ENCODE data around the gene CCDC148. TPM values are rescaled to one million over a fixed set of nuclear protein-coding genes. Genes with fewer than 3 reads are reported as not detected.
"Not testable (repeated sequence)": the region's sequence is repeated elsewhere in the genome, so short reads cannot be mapped to it uniquely, and the experiment has no call there.

CCDC148 gene
- total RNA-seq, 1 donor from 2014 or later: 0.52 TPM

GRCh38 chr2:158337018-158337417 lies 119.5 kb downstream of the CCDC148 start:
- Histone ChIP-seq H3K27me3 (ENCODE audit: control insufficient read depth in 3 of 3, insufficient read depth in 3 of 3, low read length in 3 of 3) (no peaks in the 10 kb centered on the region), H3K4me1 (ENCODE audit: control insufficient read depth in 3 of 3, insufficient read depth in 3 of 3, low read length in 3 of 3) (no peaks in the 10 kb centered on the region), H3K36me3 (ENCODE audit: control insufficient read depth in 3 of 3, insufficient read depth in 3 of 3, low read length in 3 of 3) (no peaks in the 10 kb centered on the region), H3K9ac (ENCODE audit: low read depth in 1 of 3, low read length in 3 of 3) (no peak overlapping the region), H3K4me3 (ENCODE audit: low read length in 3 of 3) (no peak overlapping the region), H3K9me3 (ENCODE audit: control insufficient read depth in 3 of 3, low read length in 3 of 3) (no peaks in the 10 kb centered on the region), H3K27ac (ENCODE audit: low read depth, low read length) (no peak overlapping the region)

- H3K27ac ChIP-seq (ENCODE audit: low read depth, low read length); H3K9me3 ChIP-seq (ENCODE audit: control insufficient read depth in 3 of 3, low read length in 3 of 3); H3K27me3 ChIP-seq (ENCODE audit: control insufficient read depth in 3 of 3, insufficient read depth in 3 of 3, low read length in 3 of 3); H3K36me3 ChIP-seq (ENCODE audit: control insufficient read depth in 3 of 3, insufficient read depth in 3 of 3, low read length in 3 of 3); H3K4me3 ChIP-seq (ENCODE audit: low read length in 3 of 3); H3K9ac ChIP-seq (ENCODE audit: low read depth in 1 of 3, low read length in 3 of 3); H3K4me1 ChIP-seq (ENCODE audit: control insufficient read depth in 3 of 3, insufficient read depth in 3 of 3, low read length in 3 of 3): not testable (repeated sequence)
Observed at GRCh38 chr2:158331799-158332198, 124.8 kb downstream of the CCDC148 start.

GRCh38 chr2:158325782-158326340 lies 130.7 kb downstream of the CCDC148 start:
- H3K9ac ChIP-seq (ENCODE audit: low read depth in 1 of 3, low read length in 3 of 3): no peak overlapping the region
- H3K27me3 ChIP-seq (ENCODE audit: control insufficient read depth in 3 of 3, insufficient read depth in 3 of 3, low read length in 3 of 3): no peaks in the 10 kb centered on the region
- no peak overlapping the region for H3K4me3 ChIP-seq (ENCODE audit: low read length in 3 of 3)
- H3K4me1 ChIP-seq (ENCODE audit: control insufficient read depth in 3 of 3, insufficient read depth in 3 of 3, low read length in 3 of 3): no peaks in the 10 kb centered on the region
- no peak overlapping the region for H3K27ac ChIP-seq (ENCODE audit: low read depth, low read length)
- no peaks in the 10 kb centered on the region for H3K9me3 ChIP-seq (ENCODE audit: control insufficient read depth in 3 of 3, low read length in 3 of 3)
- H3K36me3 ChIP-seq (ENCODE audit: control insufficient read depth in 3 of 3, insufficient read depth in 3 of 3, low read length in 3 of 3): no peaks in the 10 kb centered on the region

GRCh38 chr2:158325031-158325781 lies 131.3 kb downstream of the CCDC148 start:
- Histone ChIP-seq H3K9ac (ENCODE audit: low read depth in 1 of 3, low read length in 3 of 3) (no peak overlapping the region), H3K36me3 (ENCODE audit: control insufficient read depth in 3 of 3, insufficient read depth in 3 of 3, low read length in 3 of 3) (no peaks in the 10 kb centered on the region), H3K9me3 (ENCODE audit: control insufficient read depth in 3 of 3, low read length in 3 of 3) (no peaks in the 10 kb centered on the region), H3K4me1 (ENCODE audit: control insufficient read depth in 3 of 3, insufficient read depth in 3 of 3, low read length in 3 of 3) (no peaks in the 10 kb centered on the region), H3K27me3 (ENCODE audit: control insufficient read depth in 3 of 3, insufficient read depth in 3 of 3, low read length in 3 of 3) (no peaks in the 10 kb centered on the region), H3K27ac (ENCODE audit: low read depth, low read length) (no peak overlapping the region), H3K4me3 (ENCODE audit: low read length in 3 of 3) (no peak overlapping the region)

- H3K27ac ChIP-seq (ENCODE audit: low read depth, low read length): no peak overlapping the region
- H3K4me3 ChIP-seq (ENCODE audit: low read length in 3 of 3): no peak overlapping the region
- H3K9ac ChIP-seq (ENCODE audit: low read depth in 1 of 3, low read length in 3 of 3): no peak overlapping the region
- H3K27me3 ChIP-seq (ENCODE audit: control insufficient read depth in 3 of 3, insufficient read depth in 3 of 3, low read length in 3 of 3): no peaks in the 10 kb centered on the region
- H3K9me3 ChIP-seq (ENCODE audit: control insufficient read depth in 3 of 3, low read length in 3 of 3): no peaks in the 10 kb centered on the region
- no peaks in the 10 kb centered on the region for H3K4me1 ChIP-seq (ENCODE audit: control insufficient read depth in 3 of 3, insufficient read depth in 3 of 3, low read length in 3 of 3)
- H3K36me3 ChIP-seq (ENCODE audit: control insufficient read depth in 3 of 3, insufficient read depth in 3 of 3, low read length in 3 of 3): no peaks in the 10 kb centered on the region
Observed at GRCh38 chr2:158323381-158323780, 133.2 kb downstream of the CCDC148 start.

- no peak overlapping the region for H3K4me3 ChIP-seq (ENCODE audit: low read length in 3 of 3)
- no peaks in the 10 kb centered on the region for H3K27me3 ChIP-seq (ENCODE audit: control insufficient read depth in 3 of 3, insufficient read depth in 3 of 3, low read length in 3 of 3)
- H3K4me1 ChIP-seq (ENCODE audit: control insufficient read depth in 3 of 3, insufficient read depth in 3 of 3, low read length in 3 of 3): no peaks in the 10 kb centered on the region
- no peak overlapping the region for H3K9ac ChIP-seq (ENCODE audit: low read depth in 1 of 3, low read length in 3 of 3)
- H3K9me3 ChIP-seq (ENCODE audit: control insufficient read depth in 3 of 3, low read length in 3 of 3): no peaks in the 10 kb centered on the region
- H3K36me3 ChIP-seq (ENCODE audit: control insufficient read depth in 3 of 3, insufficient read depth in 3 of 3, low read length in 3 of 3): no peaks in the 10 kb centered on the region
- no peak overlapping the region for H3K27ac ChIP-seq (ENCODE audit: low read depth, low read length)
Observed at GRCh38 chr2:158321264-158321663, 135.3 kb downstream of the CCDC148 start.

GRCh38 chr2:158319269-158319668 lies 137.3 kb downstream of the CCDC148 start:
- no peaks in the 10 kb centered on the region for H3K4me1 ChIP-seq (ENCODE audit: control insufficient read depth in 3 of 3, insufficient read depth in 3 of 3, low read length in 3 of 3)
- no peaks in the 10 kb centered on the region for H3K36me3 ChIP-seq (ENCODE audit: control insufficient read depth in 3 of 3, insufficient read depth in 3 of 3, low read length in 3 of 3)
- H3K4me3 ChIP-seq (ENCODE audit: low read length in 3 of 3): no peak overlapping the region
- no peak overlapping the region for H3K27ac ChIP-seq (ENCODE audit: low read depth, low read length)
- H3K27me3 ChIP-seq (ENCODE audit: control insufficient read depth in 3 of 3, insufficient read depth in 3 of 3, low read length in 3 of 3): no peaks in the 10 kb centered on the region
- no peaks in the 10 kb centered on the region for H3K9me3 ChIP-seq (ENCODE audit: control insufficient read depth in 3 of 3, low read length in 3 of 3)
- H3K9ac ChIP-seq (ENCODE audit: low read depth in 1 of 3, low read length in 3 of 3): no peak overlapping the region

GRCh38 chr2:158317642-158318041 lies 138.9 kb downstream of the CCDC148 start:
- Histone ChIP-seq H3K36me3 (ENCODE audit: control insufficient read depth in 3 of 3, insufficient read depth in 3 of 3, low read length in 3 of 3) (no peaks in the 10 kb centered on the region), H3K27ac (ENCODE audit: low read depth, low read length) (no peak overlapping the region), H3K9me3 (ENCODE audit: control insufficient read depth in 3 of 3, low read length in 3 of 3) (no peaks in the 10 kb centered on the region), H3K9ac (ENCODE audit: low read depth in 1 of 3, low read length in 3 of 3) (no peak overlapping the region), H3K4me1 (ENCODE audit: control insufficient read depth in 3 of 3, insufficient read depth in 3 of 3, low read length in 3 of 3) (no peaks in the 10 kb centered on the region), H3K4me3 (ENCODE audit: low read length in 3 of 3) (no peak overlapping the region), H3K27me3 (ENCODE audit: control insufficient read depth in 3 of 3, insufficient read depth in 3 of 3, low read length in 3 of 3) (no peaks in the 10 kb centered on the region)

- H3K4me1 ChIP-seq (ENCODE audit: control insufficient read depth in 3 of 3, insufficient read depth in 3 of 3, low read length in 3 of 3): no peaks in the 10 kb centered on the region
- H3K27ac ChIP-seq (ENCODE audit: low read depth, low read length): no peak overlapping the region
Observed at GRCh38 chr2:158315803-158316414, 140.6 kb downstream of the CCDC148 start.

GRCh38 chr2:158315000-158315399 lies 141.6 kb downstream of the CCDC148 start:
- no peak overlapping the region for H3K4me3 ChIP-seq (ENCODE audit: low read length in 3 of 3)
- H3K36me3 ChIP-seq (ENCODE audit: control insufficient read depth in 3 of 3, insufficient read depth in 3 of 3, low read length in 3 of 3): no peaks in the 10 kb centered on the region
- H3K27ac ChIP-seq (ENCODE audit: low read depth, low read length): no peak overlapping the region
- H3K4me1 ChIP-seq (ENCODE audit: control insufficient read depth in 3 of 3, insufficient read depth in 3 of 3, low read length in 3 of 3): no peaks in the 10 kb centered on the region
- no peaks in the 10 kb centered on the region for H3K27me3 ChIP-seq (ENCODE audit: control insufficient read depth in 3 of 3, insufficient read depth in 3 of 3, low read length in 3 of 3)
- H3K9ac ChIP-seq (ENCODE audit: low read depth in 1 of 3, low read length in 3 of 3): no peak overlapping the region
- no peaks in the 10 kb centered on the region for H3K9me3 ChIP-seq (ENCODE audit: control insufficient read depth in 3 of 3, low read length in 3 of 3)

More at GRCh38 chr2:158315803-158316414, 140.6 kb downstream of the CCDC148 start:
- Histone ChIP-seq H3K36me3 (ENCODE audit: control insufficient read depth in 3 of 3, insufficient read depth in 3 of 3, low read length in 3 of 3) (no peaks in the 10 kb centered on the region), H3K9ac (ENCODE audit: low read depth in 1 of 3, low read length in 3 of 3) (no peak overlapping the region), H3K27me3 (ENCODE audit: control insufficient read depth in 3 of 3, insufficient read depth in 3 of 3, low read length in 3 of 3) (no peaks in the 10 kb centered on the region), H3K4me3 (ENCODE audit: low read length in 3 of 3) (no peak overlapping the region), H3K9me3 (ENCODE audit: control insufficient read depth in 3 of 3, low read length in 3 of 3) (no peaks in the 10 kb centered on the region)
